ENCODE results near the gene COA1. TPM values are rescaled to one million over a fixed set of nuclear protein-coding genes. Genes with fewer than 3 reads are reported as not detected.
A peak's percentile ranks its signal among the peaks of the same experiment; 100 is the strongest.

COA1 gene
- total and polyA plus RNA-seq, 2 donors (not counting 1 experiment from before 2014, with no cell fraction given), result 28.7 to 72.7 TPM

GRCh38 chr7:43626695-43627094, 102.6 kb downstream of the COA1 start:
- Histone ChIP-seq H3K4me1 (ENCODE audit: control insufficient read depth in 2 of 2, insufficient read depth in 2 of 2, low read length in 2 of 2) (peaks cover 39 to 42% of the 10 kb centered on the region in 2 donors), H3K79me2 (ENCODE audit: control insufficient read depth, insufficient read depth, low read length) (peaks cover 55% of the 10 kb centered on the region), H2AFZ (ENCODE audit: insufficient read depth, low read depth, low read length, poor library complexity, severe bottlenecking) (no peak overlapping the region), H3K9ac (ENCODE audit: low read length) (no peak overlapping the region), H3K9me3 (ENCODE audit: control extremely low read depth in 1 of 3, control insufficient read depth in 2 of 3, insufficient read depth in 1 of 3, low read length in 2 of 3) (no peaks in the 10 kb centered on the region), H3K4me3 (ENCODE audit: control extremely low read depth in 1 of 5, extremely low read depth in 1 of 5, insufficient read depth in 1 of 5, low read depth in 2 of 5, low read length in 4 of 5) (no peak overlapping the region), H3K27me3 (replicated peaks in 1 of 4; ENCODE audit: control extremely low read depth in 1 of 4, control insufficient read depth in 3 of 4, insufficient read depth in 4 of 4, low read length in 3 of 4) (no peaks in the 10 kb centered on the region), H3K4me2 (replicated peaks; ENCODE audit: low read depth, low read length, poor library complexity, severe bottlenecking) (no peak overlapping the region), H4K20me1 (ENCODE audit: control insufficient read depth, insufficient read depth, low read length, poor library complexity, severe bottlenecking) (no peaks in the 10 kb centered on the region), H3K27ac (ENCODE audit: low read length in 2 of 2) (peak overlapping the region; percentile 37 to 79), H3K36me3 (replicated peaks in 1 of 2; ENCODE audit: control extremely low read depth in 1 of 2, control insufficient read depth in 1 of 2, extremely low read depth in 1 of 2, insufficient read depth in 2 of 2, low read length in 1 of 2) (peaks cover 0 to 58% of the 10 kb centered on the region in 2 experiments)
- ATAC-seq (ENCODE audit: low read depth), result no peak
- no peak for TF ChIP-seq CTCF (IDR thresholded peaks at IDR 0.05)
- TF ChIP-seq EZH2 (IDR thresholded peaks at IDR 0.05; ENCODE audit: borderline replicate concordance, insufficient read depth, low read depth, low read length, poor library complexity, severe bottlenecking), result no peak
- DNase-seq, result no peak
- Mint-ChIP-seq H3K9me3 (ENCODE audit: insufficient read depth) (no peaks in the 10 kb centered on the region), H3K4me1 (peaks cover 82% of the 10 kb centered on the region), H3K4me3 (no peak overlapping the region), H3K27me3 (no peaks in the 10 kb centered on the region), H3K27ac (peak overlapping the region; percentile 77)
- CTCF ChIA-PET, result interaction anchor here (0.6 to 6.1 kb wide), 6 partner anchors 9 to 976 kb away, joined by 3 to 58 read pairs (median 4); partner anchors contain the start of gene STK17A
- POLR2A ChIA-PET, result interaction anchor here (2.0 kb wide), 1 partner anchor 23 kb away, joined by 10 read pairs; no protein-coding TSS in a partner anchor
- intact Hi-C loops (cut with micrococcal nuclease), result loop anchor here (2.0 kb wide), 1 partner anchor 14 kb away; no protein-coding TSS in a partner anchor
- WGBS (ENCODE audit: insufficient coverage), result no CpG with 5 or more reads among the region's 2 CpGs

- 40% methylated on average over 2 of the region's 4 CpGs for WGBS (ENCODE audit: insufficient coverage)
- H3K27me3 Mint-ChIP-seq, result no peaks in the 10 kb centered on the region
- intact Hi-C loops (cut with micrococcal nuclease), result loop anchor here (1.0 to 2.0 kb wide), 3 partner anchors 13 to 74 kb away; partner anchors contain the start of gene STK17A
- Histone ChIP-seq H3K27ac (ENCODE audit: low read length in 2 of 2) (peak overlapping the region; percentile 37 to 79), H3K36me3 (replicated peaks in 1 of 2; ENCODE audit: control extremely low read depth in 1 of 2, control insufficient read depth in 1 of 2, extremely low read depth in 1 of 2, insufficient read depth in 2 of 2, low read length in 1 of 2) (peaks cover 0 to 62% of the 10 kb centered on the region in 2 experiments), H2AFZ (ENCODE audit: insufficient read depth, low read depth, low read length, poor library complexity, severe bottlenecking) (no peak overlapping the region), H3K4me3 (ENCODE audit: control extremely low read depth in 1 of 5, extremely low read depth in 1 of 5, insufficient read depth in 1 of 5, low read depth in 2 of 5, low read length in 4 of 5) (no peak overlapping the region), H3K79me2 (ENCODE audit: control insufficient read depth, insufficient read depth, low read length) (peaks cover 57% of the 10 kb centered on the region), H3K4me1 (ENCODE audit: control insufficient read depth in 2 of 2, insufficient read depth in 2 of 2, low read length in 2 of 2) (peaks cover 42 to 46% of the 10 kb centered on the region in 2 donors), H3K4me2 (replicated peaks; ENCODE audit: low read depth, low read length, poor library complexity, severe bottlenecking) (peak overlapping the region; percentile 49), H3K9me3 (ENCODE audit: control extremely low read depth in 1 of 3, control insufficient read depth in 2 of 3, insufficient read depth in 1 of 3, low read length in 2 of 3) (no peaks in the 10 kb centered on the region), H3K27me3 (replicated peaks in 1 of 4; ENCODE audit: control extremely low read depth in 1 of 4, control insufficient read depth in 3 of 4, insufficient read depth in 4 of 4, low read length in 3 of 4) (no peaks in the 10 kb centered on the region), H4K20me1 (ENCODE audit: control insufficient read depth, insufficient read depth, low read length, poor library complexity, severe bottlenecking) (no peaks in the 10 kb centered on the region), H3K9ac (ENCODE audit: low read length) (no peak overlapping the region)
- peak; percentile 40 for ATAC-seq (ENCODE audit: low read depth)
- no peaks in the 10 kb centered on the region for H3K9me3 Mint-ChIP-seq (ENCODE audit: insufficient read depth)
- peak overlapping the region; percentile 81 for H3K27ac Mint-ChIP-seq
- H3K4me1 Mint-ChIP-seq, result peaks cover 83% of the 10 kb centered on the region
- TF ChIP-seq CTCF (IDR thresholded peaks at IDR 0.05) (no peak), EZH2 (IDR thresholded peaks at IDR 0.05; ENCODE audit: borderline replicate concordance, insufficient read depth, low read depth, low read length, poor library complexity, severe bottlenecking) (no peak)
- DNase-seq, result peak; percentile 36
- POLR2A ChIA-PET, result interaction anchor here (2.0 kb wide), 1 partner anchor 24 kb away, joined by 10 read pairs; no protein-coding TSS in a partner anchor
- H3K4me3 Mint-ChIP-seq, result peak overlapping the region; percentile 62
- CTCF ChIA-PET, result interaction anchor here (0.6 to 6.1 kb wide), 6 partner anchors 9 to 977 kb away, joined by 3 to 58 read pairs (median 3); partner anchors contain the start of gene STK17A
Observed at GRCh38 chr7:43625980-43626379, 103.3 kb downstream of the COA1 start.
